ENCODE measurements around the gene CST5.
"Not testable (repeated sequence)": the region's sequence is repeated elsewhere in the genome, so short reads cannot be mapped to it uniquely, and the experiment has no call there.

The CST5 gene, protein sequence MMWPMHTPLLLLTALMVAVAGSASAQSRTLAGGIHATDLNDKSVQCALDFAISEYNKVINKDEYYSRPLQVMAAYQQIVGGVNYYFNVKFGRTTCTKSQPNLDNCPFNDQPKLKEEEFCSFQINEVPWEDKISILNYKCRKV

DNA sequence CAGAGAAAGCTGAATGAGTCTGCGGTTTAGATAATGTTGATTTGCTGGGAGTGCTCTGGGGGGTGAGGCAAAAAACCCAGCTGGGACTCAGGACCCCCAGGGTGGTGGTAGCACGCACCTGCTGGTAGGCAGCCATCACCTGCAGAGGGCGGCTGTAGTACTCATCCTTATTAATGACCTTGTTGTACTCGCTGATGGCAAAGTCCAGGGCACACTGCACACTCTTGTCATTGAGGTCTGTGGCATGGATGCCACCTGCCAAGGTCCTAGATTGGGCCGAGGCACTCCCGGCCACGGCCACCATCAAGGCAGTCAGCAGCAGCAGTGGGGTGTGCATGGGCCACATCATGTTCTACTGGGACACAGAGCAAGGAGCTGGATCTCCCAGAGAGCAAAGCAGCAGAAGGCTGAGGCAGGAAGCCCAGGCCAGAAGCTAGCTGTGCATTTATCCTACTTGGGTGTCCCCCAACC lies at the start of gene CST5:
CST5 (minus strand) TSS at position 421 of the 471 bp plus-strand sequence; CDS start at position 349, 72 bp downstream.
- no peak for DNase-seq

DNA sequence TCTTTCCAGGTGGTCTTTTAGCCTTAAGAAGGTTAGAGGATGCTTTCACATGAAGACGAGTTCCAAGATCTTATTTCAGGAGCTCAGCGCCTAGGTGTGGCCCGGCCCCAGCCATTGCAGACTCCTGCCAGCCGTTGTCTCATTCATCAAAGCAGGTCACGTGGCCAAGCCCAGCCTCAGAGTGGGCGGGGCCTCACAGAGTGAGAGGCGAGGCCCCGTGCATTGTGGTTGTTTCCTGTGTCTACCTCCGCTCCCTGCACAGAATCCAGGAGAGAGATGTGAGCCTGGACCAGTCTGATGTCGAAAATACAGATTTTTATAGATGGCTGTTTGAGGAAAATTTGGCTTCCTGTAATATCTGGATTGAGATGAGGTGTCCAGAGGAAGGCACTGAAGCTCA lies 49.2 kb upstream of the CST5 start:
- no peak for DNase-seq

GRCh38 chr20:23928353-23928752 lies 48.8 kb upstream of the CST5 start:
- no peak for DNase-seq

DNA sequence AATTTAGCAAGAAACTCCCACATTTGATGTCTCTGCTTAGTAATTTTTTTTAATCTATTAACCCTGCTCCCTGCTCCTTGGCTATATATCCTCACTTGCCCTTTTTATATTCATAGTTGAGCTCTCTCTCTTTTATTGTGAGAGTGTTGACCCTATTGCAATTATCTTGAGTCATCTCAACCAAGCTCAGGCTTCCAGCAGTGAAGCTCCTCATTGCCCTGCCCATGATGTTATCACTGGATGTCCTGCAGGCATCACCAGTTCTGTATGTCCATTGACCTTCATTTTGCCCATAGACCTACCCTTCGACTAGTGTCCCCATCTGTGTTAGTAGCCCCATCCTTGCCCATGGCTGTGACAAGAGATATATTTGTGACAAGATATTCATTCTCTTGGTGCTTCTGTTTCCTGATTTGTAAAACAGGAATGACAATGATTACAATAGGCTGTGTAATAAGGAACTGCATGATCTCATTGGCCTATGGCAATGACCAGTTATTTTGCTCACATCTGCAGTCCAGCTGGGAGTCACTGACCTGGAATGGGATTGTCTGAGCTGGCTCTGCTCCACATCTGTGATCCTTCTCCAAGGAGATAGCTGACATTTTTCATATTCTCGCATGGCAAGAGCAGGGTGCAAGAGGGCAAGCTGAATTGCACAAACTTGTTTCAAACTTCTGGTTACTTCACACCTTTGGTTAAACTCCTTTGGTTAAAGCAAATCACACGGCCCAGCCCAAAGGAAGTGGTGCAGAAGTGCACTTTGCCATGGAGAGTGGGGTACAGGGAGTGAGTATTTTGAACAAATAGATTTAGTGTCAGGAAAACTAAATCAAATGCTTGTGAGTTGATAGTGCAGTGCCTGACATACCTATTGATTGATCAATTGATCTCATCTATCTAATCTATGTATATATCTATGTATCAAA lies 47.7 kb upstream of the CST5 start:
- DNase-seq, result no peak

GRCh38 chr20:23926526-23926880 lies 47.0 kb upstream of the CST5 start:
- no peak for DNase-seq

DNA sequence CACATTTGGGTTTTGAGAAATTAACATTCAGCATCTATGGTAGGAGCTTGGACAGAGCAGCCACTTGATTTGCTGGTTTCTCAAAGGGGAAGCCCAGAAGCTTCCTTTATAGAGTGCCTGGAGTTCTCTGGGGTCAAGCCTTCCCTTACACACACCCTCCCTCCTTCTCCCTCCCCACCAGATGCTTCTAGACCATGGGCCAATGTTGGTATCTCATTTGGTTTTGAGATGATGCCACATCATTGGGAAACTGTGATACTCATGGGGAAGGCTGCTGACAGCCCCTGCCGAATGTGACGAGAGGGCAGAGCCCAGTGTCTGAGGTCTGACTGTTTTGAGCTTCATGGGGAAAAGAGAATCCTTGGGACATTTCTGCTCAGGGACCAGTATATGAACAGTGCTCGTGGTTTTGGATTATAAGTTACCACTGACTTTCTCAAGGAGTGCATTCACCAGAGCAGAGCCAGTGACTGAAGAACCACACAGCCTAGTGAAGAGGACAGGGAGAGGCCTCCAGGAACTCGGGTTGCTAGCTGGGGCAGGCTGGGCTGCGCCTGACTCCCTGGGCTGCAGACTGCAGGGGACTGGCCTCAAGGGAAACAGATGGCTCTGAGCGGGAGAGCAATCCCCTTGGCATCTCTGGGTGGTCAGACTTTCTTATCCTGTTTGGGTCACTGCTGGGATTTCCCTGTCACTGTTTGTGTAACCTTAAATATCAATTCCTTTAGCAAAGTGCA lies 46.4 kb upstream of the CST5 start:
- DNase-seq, result no peak

DNA sequence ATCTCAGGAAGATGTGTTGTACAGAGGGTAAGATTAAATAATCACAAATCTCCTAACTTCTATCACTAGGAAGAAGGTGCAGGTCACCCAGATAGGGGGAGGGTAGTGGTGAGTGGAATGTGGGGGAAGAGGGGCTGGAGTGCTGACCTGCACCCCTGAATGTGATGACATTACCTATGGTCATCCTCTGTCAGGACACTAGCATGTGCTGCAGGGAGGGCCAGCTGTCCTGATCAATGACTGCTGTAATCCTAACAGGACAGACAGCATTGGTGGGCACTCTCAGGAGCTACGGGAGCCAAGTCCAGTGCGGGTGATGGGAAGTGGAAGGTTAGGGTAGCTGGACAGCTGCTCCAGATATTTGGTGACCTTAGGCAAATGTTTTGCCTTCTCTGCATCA lies 45.2 kb upstream of the CST5 start:
- DNase-seq, result no peak

DNA sequence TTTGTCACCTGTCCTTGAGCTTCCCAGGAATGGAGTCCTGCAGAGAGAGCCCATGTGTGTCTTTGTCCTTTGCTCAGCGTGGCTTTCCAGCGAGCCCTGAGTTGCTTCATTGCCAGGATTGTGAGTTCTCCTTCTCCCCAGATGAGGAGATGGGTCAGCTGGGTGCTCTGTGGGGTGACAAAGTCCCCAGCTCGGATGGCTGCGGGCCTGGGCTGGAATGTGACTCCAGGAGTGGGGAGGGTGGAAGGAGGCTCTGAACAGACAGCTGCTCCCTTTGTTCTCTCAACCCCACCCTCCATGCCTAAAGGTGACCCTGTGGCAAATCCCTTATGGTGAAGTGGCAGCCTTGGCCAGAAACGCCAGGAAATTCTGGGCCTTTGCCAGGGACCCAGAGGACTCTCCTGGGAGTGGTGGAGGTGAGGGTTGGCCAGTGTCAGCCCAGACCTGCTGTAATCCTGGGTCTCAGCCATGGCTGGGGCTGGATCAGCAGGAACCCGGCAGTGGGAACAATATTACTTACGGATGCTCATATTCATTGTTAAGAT lies 44.4 kb upstream of the CST5 start:
- DNase-seq, result no peak

DNA sequence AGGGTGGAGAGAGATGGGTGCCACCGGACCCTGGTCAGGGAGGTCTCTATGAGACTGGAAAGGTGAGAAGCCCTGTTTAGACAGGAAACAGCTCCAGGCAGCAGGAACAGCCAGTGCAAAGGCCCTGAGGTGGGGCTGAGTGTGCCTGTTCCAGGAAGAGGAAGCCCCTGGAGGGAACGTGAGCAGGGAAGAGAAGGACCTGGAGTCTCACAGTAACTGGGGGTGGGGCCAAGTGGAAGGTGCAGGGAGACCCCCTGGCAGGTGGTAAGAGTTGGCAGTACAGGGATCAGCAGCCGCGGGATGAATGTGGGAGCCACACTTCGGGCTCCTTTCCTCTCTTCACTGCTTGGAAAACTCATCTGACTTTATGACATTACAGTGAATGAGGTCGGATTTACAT lies 43.8 kb upstream of the CST5 start:
- DNase-seq, result no peak

GRCh38 chr20:23920408-23921325 lies 41.1 kb upstream of the CST5 start:
- DNase-seq, result no peak

- no peak for DNase-seq
These were observed 39.3 kb upstream of the CST5 start for GRCh38 chr20:23918896-23919295.

- no peak for DNase-seq
These were observed 38.7 kb upstream of the CST5 start for GRCh38 chr20:23918101-23918862.

- no peak for DNase-seq
These were observed 37.6 kb upstream of the CST5 start for GRCh38 chr20:23917024-23917725.

- DNase-seq, result no peak
These were observed 36.3 kb upstream of the CST5 start for GRCh38 chr20:23915844-23916243.

DNA sequence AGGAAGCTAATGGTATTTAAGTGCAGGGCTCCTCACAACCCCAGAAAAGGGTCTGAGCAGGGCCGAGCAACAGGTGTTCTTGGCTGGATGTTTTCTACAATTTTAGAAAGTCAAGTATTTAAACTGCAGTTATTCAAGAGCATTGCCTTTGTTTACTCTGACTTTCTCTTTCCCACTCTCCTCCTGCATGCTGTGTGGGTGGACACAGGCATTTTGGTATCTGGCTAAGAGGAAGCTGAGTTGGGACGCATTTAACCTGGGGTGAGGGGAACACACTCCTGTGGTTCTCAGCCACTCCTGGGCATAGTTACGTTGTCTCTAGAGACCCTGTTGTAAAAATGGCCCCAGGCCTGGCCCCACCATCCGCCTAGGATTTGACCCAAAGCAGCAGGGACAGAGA lies 34.9 kb upstream of the CST5 start:
- DNase-seq, result not testable (repeated sequence)

GRCh38 chr20:23910210-23910609 lies 30.7 kb upstream of the CST5 start:
- no peak for DNase-seq

DNA sequence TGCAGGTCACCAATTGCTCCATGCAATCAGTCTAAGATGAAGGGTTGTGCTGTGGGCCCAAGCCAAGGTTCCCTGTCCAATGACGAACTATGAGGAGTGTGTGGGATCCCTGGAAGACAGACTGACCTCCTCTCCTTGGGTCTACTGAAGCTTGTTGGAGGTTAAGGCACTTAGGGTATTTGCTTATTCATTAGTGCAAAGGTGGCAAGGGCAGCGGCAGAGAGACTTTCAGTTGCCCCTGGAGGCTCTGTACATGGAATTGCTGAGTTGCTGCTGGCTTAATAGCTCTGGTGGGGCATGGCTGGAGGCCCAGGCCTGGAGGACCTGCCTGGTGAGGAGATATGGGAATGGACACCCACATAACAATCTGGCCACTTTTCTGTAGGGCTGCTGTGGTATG lies 29.8 kb upstream of the CST5 start:
- DNase-seq, result no peak

GRCh38 chr20:23907579-23907978 lies 28.0 kb upstream of the CST5 start:
- DNase-seq, result no peak

- not testable (repeated sequence) for DNase-seq
These were observed 22.8 kb upstream of the CST5 start for GRCh38 chr20:23902396-23902795.

GRCh38 chr20:23890867-23891266 lies 11.3 kb upstream of the CST5 start:
- DNase-seq, result not testable (repeated sequence)

Data from C1 segment of cervical spinal cord (tissue), 14 donors.